22Rv1 (cell line): ENCODE data around the gene PLXNA2.

Source experiments
- ZFX ChIP-seq: fragments of 450-650 bp; IDR thresholded peaks from 2 replicates; pipeline ENCODE4 v1.6.1; 2017; ENCODE audit warnings: antibody characterized with exemption, borderline replicate concordance
- TF ChIP-seq, protein P1 (sequence below): fragments of 450-650 bp; IDR thresholded peaks from 2 replicates; pipeline ENCODE4 v1.5.1; 2017; ENCODE audit warnings: mild to moderate bottlenecking

DNA sequence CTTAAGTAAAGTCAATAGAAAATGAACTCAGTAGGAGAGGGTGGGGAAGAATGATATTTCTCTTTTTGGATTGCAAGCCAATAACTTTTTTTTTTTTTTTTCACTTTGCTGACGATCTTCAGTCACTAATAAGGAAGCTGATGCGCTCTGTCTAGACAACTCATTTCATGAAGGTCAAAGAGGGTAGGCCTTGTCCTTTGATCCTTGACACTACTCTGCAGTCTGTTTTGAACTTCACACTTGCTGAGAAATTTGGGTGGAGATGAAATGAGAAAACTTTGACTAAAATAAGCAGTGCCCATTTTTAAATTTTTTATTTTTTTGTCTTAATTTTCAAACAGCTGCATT lies 20.9 kb upstream of the PLXNA2 start:
- TF ChIP-seq, protein P1, sequence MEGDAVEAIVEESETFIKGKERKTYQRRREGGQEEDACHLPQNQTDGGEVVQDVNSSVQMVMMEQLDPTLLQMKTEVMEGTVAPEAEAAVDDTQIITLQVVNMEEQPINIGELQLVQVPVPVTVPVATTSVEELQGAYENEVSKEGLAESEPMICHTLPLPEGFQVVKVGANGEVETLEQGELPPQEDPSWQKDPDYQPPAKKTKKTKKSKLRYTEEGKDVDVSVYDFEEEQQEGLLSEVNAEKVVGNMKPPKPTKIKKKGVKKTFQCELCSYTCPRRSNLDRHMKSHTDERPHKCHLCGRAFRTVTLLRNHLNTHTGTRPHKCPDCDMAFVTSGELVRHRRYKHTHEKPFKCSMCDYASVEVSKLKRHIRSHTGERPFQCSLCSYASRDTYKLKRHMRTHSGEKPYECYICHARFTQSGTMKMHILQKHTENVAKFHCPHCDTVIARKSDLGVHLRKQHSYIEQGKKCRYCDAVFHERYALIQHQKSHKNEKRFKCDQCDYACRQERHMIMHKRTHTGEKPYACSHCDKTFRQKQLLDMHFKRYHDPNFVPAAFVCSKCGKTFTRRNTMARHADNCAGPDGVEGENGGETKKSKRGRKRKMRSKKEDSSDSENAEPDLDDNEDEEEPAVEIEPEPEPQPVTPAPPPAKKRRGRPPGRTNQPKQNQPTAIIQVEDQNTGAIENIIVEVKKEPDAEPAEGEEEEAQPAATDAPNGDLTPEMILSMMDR, result no peak
- TF ChIP-seq ZFX, result no peak
